Glomerular visceral epithelial cell (primary cell): ENCODE results near the gene SYT4.
"Not testable (repeated sequence)": the region's sequence is repeated elsewhere in the genome, so short reads cannot be mapped to it uniquely, and the experiment has no call there.

Source experiments
- DNase-seq: peaks from one replicate; pipeline ENCODE4 v3.0.0-alpha.2; 2016; ENCODE audit errors: extremely low spot score

The SYT4 gene, protein sequence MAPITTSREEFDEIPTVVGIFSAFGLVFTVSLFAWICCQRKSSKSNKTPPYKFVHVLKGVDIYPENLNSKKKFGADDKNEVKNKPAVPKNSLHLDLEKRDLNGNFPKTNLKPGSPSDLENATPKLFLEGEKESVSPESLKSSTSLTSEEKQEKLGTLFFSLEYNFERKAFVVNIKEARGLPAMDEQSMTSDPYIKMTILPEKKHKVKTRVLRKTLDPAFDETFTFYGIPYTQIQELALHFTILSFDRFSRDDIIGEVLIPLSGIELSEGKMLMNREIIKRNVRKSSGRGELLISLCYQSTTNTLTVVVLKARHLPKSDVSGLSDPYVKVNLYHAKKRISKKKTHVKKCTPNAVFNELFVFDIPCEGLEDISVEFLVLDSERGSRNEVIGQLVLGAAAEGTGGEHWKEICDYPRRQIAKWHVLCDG

DNA sequence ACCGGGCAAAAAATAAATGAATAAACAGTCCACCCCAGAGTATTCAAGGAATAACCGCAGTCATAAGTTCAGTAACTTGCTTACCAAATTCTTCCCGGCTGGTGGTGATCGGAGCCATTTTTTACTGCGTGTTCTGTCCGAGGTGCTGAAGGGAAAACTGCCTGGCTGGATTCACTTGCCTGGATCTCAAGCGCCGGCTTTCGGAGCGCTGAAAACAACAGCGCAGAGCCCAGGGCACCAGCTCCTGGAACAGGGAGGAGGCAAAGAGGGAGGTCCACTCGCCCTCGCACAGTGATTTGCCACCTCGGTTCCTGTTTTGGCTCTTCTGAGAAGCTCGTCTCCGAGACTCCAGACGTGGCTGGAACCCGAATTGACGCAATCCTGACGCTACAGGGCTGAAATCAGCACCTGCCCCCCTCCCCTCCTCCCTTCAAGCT lies at the start of gene SYT4:
SYT4 (minus strand) TSS at position 327 of the 437 bp plus-strand sequence; CDS start at position 118, 209 bp downstream.
- peak; percentile 30 for DNase-seq

DNA sequence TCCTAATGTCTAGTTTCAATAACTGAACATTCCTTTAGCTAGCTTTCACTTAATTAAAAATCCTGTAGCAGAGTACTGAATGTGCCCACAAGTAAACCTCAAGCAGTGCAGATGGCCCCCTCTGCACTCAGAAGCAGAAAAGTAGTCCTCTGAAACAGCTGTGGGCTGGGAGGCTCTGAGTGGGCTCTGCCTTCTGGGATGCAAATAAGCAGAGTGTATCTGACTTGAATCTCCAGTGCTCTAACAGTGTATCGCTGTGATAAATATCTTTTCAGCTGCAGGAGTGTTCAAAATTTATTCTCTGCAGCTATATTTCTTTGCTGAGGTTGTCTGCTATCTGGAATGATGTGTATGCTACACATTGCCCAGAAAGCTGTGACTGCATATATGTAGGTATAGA lies 44.8 kb upstream of the SYT4 start:
- DNase-seq: no peak

DNA sequence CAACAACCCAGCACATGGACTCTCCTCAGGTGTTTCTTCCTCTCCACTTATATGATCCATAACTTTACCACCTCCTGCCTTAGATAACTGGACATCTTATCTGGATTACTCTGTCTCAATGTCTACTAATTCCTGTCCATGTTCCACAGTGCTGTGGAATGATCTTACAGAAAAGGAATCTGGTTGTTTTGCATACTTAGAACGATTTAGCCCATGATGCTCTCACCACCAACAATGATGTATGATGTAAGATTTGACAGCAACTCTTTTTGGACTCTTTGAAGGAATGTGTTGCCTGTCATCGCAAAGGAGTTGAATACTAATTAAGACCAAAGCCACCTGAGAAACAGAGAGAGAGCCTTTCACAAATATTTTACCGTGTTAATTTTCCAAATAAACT lies 37.7 kb upstream of the SYT4 start:
- no peak for DNase-seq

DNA sequence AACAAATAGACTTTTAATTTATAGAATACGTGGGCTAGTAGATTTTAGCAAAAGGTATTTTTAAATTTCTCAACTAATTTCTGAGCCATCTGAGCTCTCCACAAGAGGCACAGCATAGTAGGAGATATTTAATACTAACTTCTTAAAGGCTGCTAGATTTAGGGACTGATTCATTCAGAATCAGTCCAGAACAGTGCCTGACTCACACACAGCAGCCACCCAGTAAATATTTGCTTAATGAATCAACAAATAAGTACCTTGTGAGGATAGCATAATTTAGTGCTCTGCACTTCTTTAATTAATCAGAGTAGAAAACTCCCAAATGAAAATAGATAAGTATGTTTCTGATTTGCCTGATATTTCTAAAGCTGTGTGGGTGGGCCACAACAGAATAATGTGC lies 35.6 kb upstream of the SYT4 start:
- DNase-seq: no peak

DNA sequence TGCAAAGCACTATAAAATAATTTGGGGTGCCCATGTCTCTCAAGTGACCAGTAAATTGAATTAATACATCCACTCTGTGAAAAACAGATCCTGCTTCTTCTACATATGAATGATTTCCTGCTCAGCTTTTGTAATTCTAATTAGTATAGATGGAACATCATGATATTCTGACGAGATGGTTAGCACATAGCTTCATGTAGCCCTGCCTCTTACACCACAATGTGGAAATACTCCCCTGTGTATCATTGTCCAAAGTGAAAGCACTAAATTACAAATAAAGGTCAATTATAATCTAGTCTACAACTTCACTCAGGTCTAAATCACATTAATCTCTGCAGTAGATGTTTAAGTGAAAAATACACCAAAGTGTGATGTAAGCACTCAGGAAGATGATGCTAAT lies 32.9 kb upstream of the SYT4 start:
- no peak for DNase-seq

DNA sequence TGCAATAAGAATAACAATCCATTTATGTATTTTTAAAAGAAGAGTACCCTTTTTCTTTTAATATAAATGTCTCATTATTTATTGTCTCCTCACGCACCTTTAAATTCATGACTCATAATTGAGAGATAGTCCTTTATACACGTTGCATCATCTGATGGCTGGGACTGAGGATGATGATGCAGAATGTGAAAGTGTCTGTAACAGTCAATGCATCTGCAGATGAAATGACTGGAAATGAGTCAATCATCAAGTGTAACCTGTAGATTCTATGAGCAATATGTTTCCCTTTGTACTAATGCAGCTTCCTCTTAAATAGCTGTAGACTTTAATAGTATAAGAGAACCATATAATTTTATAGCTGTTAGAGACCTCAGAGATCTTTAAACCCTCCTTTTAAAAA lies 26.1 kb upstream of the SYT4 start:
- no peak for DNase-seq

DNA sequence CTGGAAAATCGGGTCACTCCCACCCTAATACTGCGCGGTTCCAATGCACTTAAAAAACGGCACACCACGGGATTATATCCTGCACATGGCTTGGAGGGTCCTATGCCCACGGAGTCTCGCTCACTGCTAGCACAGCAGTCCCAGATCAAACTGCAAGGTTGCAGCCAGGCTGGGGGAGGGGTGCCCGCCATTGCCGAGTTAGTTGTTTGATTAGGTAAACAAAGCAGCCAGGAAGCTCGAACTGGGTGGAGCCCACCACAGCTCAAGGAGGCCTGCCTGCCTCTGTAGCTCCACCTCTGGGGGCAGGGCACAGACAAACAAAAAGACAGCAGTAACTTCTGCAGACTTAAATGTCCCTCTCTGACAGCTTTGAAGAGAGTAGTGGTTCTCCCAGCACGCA lies 8.9 kb upstream of the SYT4 start:
- not testable (repeated sequence) for DNase-seq

DNA sequence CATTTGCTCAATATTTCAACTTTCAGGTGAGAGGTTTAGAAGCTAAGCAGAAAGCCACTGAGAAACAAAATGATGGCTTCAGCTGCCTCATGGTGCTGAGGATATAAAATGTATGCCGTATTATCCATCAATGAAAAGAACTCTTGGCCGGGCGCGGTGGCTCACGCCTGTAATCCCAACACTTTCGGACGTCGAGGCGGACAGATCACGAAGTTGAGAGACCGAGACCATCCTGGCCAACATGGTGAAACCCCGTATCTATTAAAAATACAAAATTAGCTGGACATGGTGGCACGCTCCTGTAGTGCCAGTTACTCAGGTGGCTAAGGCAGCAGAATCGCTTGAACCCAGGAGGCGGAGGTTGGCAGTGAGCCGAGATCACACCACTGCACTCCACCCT lies 6.0 kb upstream of the SYT4 start:
- DNase-seq: no peak

DNA sequence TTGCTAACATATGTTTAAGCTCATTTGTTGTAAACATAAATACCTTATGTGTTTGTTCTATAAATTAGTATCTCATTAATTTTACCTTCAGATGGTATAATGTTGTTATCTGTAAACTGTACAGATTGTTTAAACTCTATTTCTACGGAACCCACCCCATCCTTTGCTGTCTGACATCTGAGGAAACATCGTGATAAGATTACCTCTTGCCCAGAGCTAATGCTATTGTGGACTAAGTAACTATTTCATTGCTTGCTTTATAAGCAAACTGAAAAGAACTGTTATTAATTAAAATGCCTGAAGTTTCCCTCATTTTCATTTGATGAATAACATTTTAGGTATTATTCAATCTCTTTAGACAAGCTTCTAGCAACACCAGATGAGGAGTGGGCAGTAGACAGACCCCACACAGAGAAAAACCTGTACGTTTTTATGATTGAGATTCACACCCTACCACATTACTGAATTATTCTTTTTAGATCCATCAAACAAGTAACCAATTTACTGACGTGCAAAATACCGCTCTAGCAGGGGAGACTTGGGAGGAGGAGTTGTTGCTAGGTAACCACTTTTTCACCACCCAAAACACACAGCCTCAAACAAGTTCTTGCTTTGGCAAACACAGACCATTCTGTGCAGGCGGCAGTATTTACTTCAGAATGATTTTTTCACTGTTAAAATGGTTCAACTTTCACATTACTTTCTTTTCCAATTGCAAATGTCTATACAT lies 1.9 kb upstream of the SYT4 start:
- no peak for DNase-seq

DNA sequence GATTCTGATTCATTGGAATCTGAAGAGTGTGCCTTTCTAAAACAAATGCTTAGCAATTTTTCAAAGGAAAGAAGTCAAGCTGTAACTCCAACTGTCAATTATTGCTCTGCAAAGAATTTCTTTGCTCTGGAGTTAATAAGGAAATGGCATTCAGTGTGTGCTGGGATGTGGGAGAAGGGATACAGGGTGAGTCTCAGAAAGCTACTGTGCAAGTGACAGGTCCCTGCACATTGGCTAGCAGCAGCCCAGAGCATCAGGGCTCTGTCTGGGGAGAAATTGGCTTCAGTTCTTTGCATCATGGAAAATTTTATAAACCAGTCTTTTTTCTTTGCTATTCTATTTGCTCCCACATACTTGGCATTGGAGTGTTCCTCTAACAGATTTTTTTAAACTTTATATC lies 1.1 kb upstream of the SYT4 start:
- no peak for DNase-seq

DNA sequence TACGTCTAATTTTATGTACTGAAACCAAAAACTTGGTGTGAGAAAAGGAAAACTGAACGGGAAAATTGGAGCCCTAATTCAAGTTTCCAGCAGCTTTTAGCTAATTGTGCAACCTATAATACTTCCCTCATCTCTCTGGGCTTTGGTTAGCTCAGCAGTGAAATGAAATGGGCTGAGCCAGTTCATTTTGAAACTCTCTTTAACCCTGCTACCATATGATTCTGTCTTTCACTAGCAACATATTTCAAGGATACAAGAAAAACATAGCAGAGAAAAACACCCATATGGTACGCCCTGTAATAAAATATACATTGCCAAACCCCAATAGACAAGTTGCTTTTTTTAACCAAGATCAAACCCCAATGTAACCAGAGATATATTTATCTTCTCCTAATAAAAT lies 799 bp downstream of the SYT4 start:
- DNase-seq: no peak

DNA sequence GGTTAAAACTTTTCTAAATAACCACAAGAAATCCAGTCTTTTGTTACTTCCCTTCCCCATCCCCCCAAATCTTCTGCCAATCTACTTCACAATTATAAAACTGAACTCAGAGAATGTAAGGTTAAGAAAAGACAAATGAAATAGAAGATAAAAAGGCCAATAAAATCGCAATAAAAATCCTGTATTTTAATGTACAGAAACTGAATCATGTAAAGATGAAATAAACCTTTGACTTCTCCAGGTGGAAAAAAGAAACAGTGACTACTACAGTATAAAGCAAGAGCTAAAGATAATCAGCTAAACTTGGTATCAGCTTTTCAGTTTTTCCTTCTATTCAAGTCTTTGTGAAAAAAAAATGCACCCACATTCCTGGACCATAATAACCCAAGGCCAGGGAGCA lies 1.7 kb downstream of the SYT4 start:
- no peak for DNase-seq

DNA sequence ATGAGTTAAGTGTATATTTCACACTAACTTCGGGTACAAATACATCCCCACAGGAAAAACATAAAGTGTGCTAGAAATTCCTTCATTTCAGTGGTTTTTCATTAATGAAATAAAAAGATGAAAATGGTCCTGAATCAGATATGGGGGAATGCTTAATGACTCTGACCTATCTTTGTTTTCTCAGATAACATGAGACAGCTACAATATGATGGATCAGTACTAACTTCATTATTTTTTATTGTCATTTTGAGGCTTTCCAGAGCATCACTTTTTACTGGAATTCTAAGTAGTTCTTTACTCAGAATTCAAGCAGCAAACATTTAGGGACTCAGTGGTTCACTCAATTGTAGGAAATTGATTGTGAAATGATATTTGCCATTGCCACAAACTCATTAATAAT lies 2.8 kb downstream of the SYT4 start:
- no peak for DNase-seq

DNA sequence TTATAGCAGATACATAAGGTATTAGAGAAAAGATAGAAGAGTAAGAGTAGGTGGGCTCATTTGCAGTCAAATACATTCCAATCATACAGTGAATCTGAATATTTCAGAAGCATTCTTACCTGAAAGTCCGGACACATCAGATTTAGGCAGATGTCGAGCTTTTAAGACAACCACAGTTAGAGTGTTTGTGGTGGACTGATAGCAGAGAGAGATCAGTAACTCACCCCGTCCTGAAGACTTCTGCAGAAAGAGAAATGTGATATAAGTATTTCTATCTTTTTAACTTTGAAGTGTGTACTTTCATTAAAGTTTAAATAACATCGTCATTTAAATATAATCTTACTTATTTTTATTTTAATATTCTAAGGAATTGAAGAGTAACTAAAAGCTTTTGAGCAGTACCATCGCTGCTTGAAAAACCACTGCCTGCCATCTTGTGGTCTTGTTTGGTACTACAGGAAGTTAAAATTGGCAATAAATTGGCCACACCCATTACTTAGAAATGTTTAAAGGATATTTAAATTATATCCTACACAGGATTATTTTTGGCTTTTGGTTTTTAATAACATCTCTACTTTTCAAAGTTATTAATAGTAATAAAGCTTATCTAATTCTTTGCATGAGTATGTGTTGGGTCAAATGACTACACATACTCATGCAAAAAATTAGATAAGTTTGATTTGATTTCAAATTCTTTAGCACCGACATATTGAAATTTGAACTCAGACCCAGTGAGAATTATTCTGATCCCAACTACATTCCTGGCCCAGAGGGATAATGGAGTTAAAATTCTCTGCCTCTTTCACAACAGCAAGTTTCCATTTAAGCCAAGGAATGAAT lies 5.5 kb downstream of the SYT4 start:
- peak; percentile 51 for DNase-seq

DNA sequence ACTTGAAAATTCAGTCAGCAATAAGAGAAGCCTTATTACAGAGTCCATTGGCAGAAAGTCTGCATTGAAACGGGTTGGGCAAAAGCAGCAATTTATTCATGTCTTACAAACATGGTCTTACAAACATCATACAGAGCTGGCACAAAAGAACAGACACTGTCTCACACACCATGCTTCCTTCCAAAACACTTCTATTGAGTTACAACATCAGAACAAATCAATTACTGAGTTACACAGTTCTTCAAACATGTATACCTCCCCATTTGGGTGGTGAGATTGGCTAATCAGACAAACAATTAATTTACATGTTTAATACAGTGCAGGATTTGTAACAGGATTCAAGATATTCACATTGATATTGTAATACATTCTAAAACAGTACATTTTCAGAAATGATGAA lies 9.5 kb downstream of the SYT4 start:
- no peak for DNase-seq

DNA sequence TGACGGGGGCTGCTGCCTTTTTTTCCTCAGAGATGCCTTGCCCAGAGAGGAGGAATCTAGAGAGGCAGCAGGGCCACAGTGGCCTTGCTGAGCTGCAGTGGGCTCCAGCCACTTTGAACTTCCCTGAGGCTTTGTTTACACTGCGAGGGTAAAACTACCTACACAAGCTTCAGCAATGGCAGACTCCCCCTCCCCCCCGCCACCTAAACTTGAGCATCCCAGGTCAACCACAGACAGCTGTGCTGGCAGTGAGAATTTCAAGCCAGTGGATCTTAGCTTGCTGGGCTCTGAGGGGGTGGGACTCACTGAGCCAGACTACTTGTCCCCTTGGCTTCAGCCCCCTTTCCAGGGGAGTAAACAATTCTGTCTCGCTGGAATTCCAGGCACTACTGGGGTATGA lies 11.8 kb downstream of the SYT4 start:
- DNase-seq: no peak

DNA sequence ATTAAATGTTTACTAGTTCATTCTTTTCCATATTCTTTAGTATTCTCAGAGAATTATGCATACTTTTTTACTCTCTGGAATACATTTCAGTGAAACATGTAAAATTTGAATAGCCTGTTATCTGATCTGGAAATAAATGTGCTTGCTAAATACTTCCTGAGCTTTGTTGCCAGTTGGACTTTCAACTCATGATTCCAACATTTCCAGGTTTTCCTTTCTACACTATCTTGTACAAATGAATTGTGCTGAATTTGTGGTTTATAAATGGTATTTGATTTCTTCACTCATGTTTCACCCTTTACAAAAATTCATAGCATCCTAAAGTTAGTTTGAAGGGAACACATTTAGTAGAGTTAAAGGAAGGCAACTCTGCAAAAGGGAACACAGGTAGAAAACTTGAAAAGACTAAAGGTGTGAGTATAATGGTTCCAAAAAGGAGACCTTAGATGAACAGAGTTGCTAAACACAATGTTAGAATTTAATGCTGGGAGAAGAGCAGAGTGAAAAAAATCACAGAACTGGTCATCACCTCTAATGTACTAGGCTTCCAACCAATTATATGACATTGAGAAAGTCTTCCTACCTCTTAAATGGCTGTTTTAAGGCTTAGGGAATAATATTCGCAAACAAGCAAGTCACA lies 28.6 kb downstream of the SYT4 start:
- DNase-seq: no peak

DNA sequence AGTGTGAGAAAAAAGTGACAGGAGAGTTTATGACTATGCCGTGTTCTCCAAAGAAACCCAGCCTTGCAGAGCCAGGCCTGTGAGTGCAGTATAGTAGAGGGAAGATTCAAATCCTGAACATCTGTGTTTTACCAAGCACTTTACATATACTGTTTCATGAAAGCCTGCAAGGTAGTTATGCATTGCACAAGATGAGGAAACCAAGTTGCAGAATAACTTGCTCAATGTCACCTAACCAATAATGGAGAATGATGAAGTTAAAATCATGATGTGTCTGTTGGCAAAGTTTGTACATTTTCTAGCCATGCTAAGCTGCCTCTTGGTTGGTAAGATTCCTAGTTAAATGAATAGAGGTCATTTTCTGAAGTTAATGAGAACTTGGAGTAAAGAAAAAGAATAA lies 29.3 kb downstream of the SYT4 start:
- no peak for DNase-seq

DNA sequence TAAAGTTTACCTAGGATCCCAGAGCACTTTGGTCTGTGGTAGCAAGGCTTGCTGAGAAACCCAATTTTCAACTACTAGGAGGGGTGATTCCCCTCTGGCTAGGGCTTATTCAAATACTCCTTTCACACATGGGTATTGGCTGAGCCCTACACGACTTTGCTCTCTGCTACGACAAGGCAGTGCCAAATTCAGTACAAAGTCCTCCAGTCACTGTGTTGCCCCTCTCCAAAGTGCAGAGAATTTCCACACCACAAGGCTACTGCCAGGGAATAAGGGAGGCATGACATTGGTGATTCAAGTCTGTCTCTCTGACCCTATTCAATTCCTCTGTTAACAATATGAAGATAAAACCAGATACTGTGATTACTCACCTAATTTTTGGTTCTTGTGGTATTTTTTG lies 38.9 kb downstream of the SYT4 start:
- no peak for DNase-seq

DNA sequence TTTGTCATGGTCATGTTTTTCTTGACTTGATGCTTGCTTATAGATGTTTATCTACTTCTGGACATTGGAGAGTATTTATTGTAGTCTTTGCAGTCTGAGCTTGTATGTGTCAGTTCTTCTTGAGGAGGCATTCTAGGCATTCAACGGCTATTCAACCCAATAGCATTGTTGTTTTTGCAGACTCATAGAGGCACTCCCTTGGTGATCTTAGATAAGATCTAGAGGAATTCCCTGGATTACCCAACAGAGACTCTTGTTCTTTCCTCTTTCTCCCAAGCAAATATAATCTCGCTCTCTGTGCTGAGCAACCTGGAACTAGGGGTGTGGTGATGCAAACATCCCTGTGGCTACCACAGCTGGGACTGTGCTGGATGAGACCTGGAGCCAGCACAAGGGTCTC lies 40.4 kb downstream of the SYT4 start:
- DNase-seq: no peak

DNA sequence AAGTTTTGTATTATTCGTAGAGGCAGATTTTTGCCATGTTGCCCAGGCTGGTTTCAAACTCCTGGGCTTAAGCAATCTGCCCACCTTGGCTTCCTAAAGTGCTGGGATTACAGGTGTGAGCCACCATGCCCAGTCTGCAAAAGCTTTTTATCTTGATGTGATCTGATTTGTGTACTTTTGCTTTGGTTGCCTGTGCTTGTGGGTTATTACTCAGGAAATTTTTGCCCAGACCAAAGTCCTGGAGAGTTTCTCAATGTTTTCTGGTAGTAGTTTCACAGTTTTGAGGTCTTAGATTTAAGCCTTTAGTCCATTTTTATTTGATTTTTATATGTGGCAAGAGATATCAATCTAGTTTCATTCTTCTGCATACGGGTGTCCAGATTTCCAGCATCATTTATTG lies 42.4 kb downstream of the SYT4 start:
- DNase-seq: no peak

DNA sequence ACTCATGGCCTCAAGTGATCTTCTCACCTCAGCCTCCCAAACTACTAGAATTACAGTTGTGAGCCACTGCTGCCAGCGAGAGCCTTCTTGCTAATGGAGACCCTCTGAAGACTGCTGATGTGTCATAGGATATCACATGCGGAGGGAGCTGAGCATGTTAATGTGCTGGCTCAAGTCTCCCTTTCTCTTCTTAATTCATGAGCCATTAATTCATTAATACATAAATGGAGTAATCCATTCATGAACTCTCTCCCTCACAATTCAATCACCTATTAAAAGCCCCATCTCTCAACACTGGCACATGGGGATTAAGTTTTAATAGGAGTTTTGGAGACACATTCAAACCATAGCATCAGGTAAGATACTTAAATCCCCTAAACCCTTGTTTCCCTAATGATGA lies 54.8 kb downstream of the SYT4 start:
- DNase-seq: no peak
